HUES48 (cell line): ENCODE results near the gene CDR2L.
"Not testable (repeated sequence)": the region's sequence is repeated elsewhere in the genome, so short reads cannot be mapped to it uniquely, and the experiment has no call there.

Experiments used
- H3K27ac ChIP-seq: one replicate; pipeline ENCODE4 v1.7.0; 2013; ENCODE audit warnings: low read depth, low read length, inconsistent platforms
- H3K27me3 ChIP-seq: 2 replicates; pipeline ENCODE4 v1.6.1; 2013; ENCODE audit warnings: mild to moderate bottlenecking, low read length; ENCODE audit not compliant: control insufficient read depth, insufficient read depth
- H3K36me3 ChIP-seq: 2 replicates; pipeline ENCODE4 v1.6.1; 2013; ENCODE audit warnings: low read length; ENCODE audit not compliant: control insufficient read depth, insufficient read depth
- H3K4me1 ChIP-seq: 2 replicates; pipeline ENCODE4 v1.6.1; 2013; ENCODE audit warnings: mild to moderate bottlenecking, low read length; ENCODE audit not compliant: control insufficient read depth, insufficient read depth
- H3K4me3 ChIP-seq: 2 replicates; pipeline ENCODE4 v1.5.1; 2013; ENCODE audit warnings: mild to moderate bottlenecking, low read depth, low read length
- H3K9ac ChIP-seq: 2 replicates; pipeline ENCODE4 v1.6.1; 2013; ENCODE audit warnings: mild to moderate bottlenecking, low read depth, low read length, moderate library complexity
- H3K9me3 ChIP-seq: 2 replicates; pipeline ENCODE4 v1.6.1; 2013; ENCODE audit warnings: low read length; ENCODE audit not compliant: control insufficient read depth, insufficient read depth

The CDR2L gene

GRCh38 chr17:75012346-75013091, 25.1 kb downstream of the CDR2L start, which contains the start of gene MRPL58:
Gene MRPL58 (plus strand): TSS chr17:75012670. CDS start chr17:75012687, 17 bp downstream.
- H3K27me3 ChIP-seq = no peaks in the 10 kb centered on the region
- no peaks in the 10 kb centered on the region for H3K9me3 ChIP-seq
- H3K27ac ChIP-seq = peak within 1 kb of the TSS; percentile 91
- H3K36me3 ChIP-seq = peaks cover 7% of the 10 kb centered on the region; the same call in 1 of the 2 replicates
- peaks cover 14% of the 10 kb centered on the region for H3K4me1 ChIP-seq
- peak within 1 kb of the TSS; percentile 92 for H3K4me3 ChIP-seq
- H3K9ac ChIP-seq = peak within 1 kb of the TSS; percentile 90

- H3K9me3 ChIP-seq = no peaks in the 10 kb centered on the region
- peaks cover 14% of the 10 kb centered on the region for H3K4me1 ChIP-seq
- H3K27me3 ChIP-seq = no peaks in the 10 kb centered on the region
- H3K4me3 ChIP-seq = peak overlapping the region; percentile 92
- H3K9ac ChIP-seq = peak overlapping the region; percentile 90
- peaks cover 11% of the 10 kb centered on the region; the same call in 1 of the 2 replicates for H3K36me3 ChIP-seq
- H3K27ac ChIP-seq = peak overlapping the region; percentile 91
Observed at GRCh38 chr17:75013092-75013559, 25.7 kb downstream of the CDR2L start.

GRCh38 chr17:75019146-75019545, 31.7 kb downstream of the CDR2L start:
- Histone ChIP-seq H3K4me1 (no peaks in the 10 kb centered on the region), H3K36me3 (peaks cover 46% of the 10 kb centered on the region), H3K27ac (no peak overlapping the region)

DNA sequence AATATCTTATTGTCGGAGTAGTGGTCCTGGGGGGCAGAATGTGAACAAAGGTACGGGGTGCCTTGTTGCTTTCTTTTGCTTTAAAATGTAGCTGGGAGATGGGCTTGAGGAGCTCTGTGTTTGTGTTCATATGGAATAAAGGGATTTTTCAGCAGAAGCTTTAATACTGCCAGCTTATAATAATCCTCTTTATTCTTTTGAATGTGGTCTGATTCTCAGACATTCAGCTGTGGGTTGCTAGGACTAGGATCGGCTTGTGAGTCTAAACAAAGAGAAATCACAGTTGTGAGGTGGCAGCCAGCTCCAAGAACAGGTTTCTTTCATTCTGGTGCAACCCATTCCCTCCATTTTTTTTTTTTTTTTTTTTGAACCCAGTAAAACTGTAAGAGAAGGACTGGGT, 32.3 kb downstream of the CDR2L start:
- Histone ChIP-seq H3K9ac (no peak overlapping the region), H3K27me3 (no peaks in the 10 kb centered on the region), H3K9me3 (no peaks in the 10 kb centered on the region), H3K4me1 (no peaks in the 10 kb centered on the region), H3K36me3 (peaks cover 46% of the 10 kb centered on the region), H3K4me3 (no peak overlapping the region), H3K27ac (no peak overlapping the region)

More at GRCh38 chr17:75019146-75019545, 31.7 kb downstream of the CDR2L start:
- H3K9ac ChIP-seq = no peak overlapping the region
- no peaks in the 10 kb centered on the region for H3K9me3 ChIP-seq
- H3K4me3 ChIP-seq = no peak overlapping the region
- no peaks in the 10 kb centered on the region for H3K27me3 ChIP-seq

DNA sequence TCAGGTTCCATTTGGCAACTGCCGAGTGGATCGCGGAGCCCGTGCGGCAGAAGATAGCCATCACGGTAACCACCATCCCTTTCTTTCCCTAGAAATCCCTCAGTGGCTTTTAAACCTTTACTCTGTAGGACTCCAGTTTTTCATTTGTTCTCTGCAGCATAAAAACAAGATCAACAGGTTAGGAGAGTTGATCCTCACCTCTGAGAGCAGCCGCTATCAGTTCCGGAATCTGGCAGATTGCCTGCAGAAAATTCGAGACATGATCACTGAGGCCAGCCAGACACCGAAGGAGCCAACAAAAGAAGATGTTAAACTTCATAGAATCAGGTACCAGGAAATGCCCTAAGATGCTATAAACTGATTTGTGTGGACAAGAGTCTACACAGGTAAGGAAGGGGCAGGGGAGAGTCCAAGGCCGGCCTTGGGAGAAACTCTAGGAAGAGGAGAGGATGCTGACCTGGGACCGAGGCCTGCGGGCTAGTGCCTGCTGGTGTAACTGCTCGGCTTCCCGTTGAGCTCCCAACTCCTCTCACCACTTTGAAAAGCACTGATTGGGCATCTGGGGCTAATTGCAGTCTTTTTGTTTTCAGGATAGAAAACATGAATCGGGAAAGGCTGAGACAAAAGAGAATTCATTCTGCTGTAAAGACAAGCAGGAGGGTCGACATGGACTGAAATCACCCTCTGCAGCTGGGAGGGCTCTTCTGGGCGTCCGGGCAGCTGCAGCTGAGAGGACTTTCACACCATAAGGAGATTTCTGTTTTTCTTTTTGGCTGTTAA, 33.1 kb downstream of the CDR2L start:
- no peaks in the 10 kb centered on the region for H3K4me1 ChIP-seq
- H3K36me3 ChIP-seq = peaks cover 46% of the 10 kb centered on the region
- H3K27me3 ChIP-seq = no peaks in the 10 kb centered on the region
- H3K9ac ChIP-seq = no peak overlapping the region
- no peaks in the 10 kb centered on the region for H3K9me3 ChIP-seq
- H3K27ac ChIP-seq = no peak overlapping the region
- H3K4me3 ChIP-seq = no peak overlapping the region

- peaks cover 21% of the 10 kb centered on the region for H3K36me3 ChIP-seq
- H3K4me1 ChIP-seq = no peaks in the 10 kb centered on the region
- H3K27me3 ChIP-seq = no peaks in the 10 kb centered on the region
- no peak overlapping the region for H3K4me3 ChIP-seq
- no peak overlapping the region for H3K27ac ChIP-seq
- H3K9me3 ChIP-seq = peaks cover 3% of the 10 kb centered on the region
- no peak overlapping the region for H3K9ac ChIP-seq
Observed at GRCh38 chr17:75024686-75025397, 37.4 kb downstream of the CDR2L start.

DNA sequence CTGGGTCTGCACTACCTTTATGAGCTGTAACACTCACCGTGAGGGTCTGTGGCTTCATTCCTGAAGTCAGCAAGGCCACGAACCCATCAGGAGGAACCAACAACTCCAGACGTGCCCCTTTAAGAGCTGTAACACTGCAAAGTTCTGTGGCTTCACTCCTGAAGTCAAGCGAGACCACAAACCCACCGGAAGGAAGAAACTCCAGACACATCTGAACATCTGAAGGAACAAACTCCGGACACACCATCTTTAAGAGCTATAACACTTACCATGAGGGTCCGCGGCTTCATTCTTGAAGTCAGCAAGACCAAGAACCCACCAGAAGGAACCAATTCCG, 37.9 kb downstream of the CDR2L start:
- H3K9me3 ChIP-seq, H3K9ac ChIP-seq, H3K27me3 ChIP-seq, H3K27ac ChIP-seq, H3K4me3 ChIP-seq, H3K4me1 ChIP-seq: not testable (repeated sequence)
- peaks cover 17% of the 10 kb centered on the region for H3K36me3 ChIP-seq

DNA sequence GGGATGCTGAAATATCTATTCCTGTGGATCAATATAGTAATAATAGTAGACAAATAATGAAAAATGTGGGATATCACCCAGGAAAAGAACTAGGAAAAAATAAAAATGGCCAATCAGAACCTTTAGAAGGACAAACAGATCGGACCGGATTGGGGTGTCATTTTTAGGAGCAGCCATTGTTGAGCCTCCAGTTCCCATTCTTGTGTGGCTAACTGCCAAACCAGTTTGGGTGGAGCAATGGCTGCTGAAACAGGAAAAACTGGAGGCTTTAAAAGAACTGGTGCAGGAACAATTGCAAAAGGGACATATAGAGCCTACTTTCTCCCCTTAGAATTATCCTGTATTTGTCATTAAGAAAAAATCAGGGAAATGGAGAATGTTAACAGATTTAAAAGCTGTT, 39.2 kb downstream of the CDR2L start:
- H3K36me3 ChIP-seq, H3K4me3 ChIP-seq, H3K9ac ChIP-seq, H3K27me3 ChIP-seq, H3K27ac ChIP-seq, H3K4me1 ChIP-seq: not testable (repeated sequence)
- peaks cover 11% of the 10 kb centered on the region for H3K9me3 ChIP-seq

GRCh38 chr17:75030161-75030560, 42.7 kb downstream of the CDR2L start:
- H3K9ac ChIP-seq = no peak overlapping the region
- no peaks in the 10 kb centered on the region for H3K36me3 ChIP-seq
- no peaks in the 10 kb centered on the region for H3K4me1 ChIP-seq
- H3K9me3 ChIP-seq = peaks cover 11% of the 10 kb centered on the region
- H3K27ac ChIP-seq = no peak overlapping the region
- no peaks in the 10 kb centered on the region for H3K27me3 ChIP-seq
- no peak overlapping the region for H3K4me3 ChIP-seq

DNA sequence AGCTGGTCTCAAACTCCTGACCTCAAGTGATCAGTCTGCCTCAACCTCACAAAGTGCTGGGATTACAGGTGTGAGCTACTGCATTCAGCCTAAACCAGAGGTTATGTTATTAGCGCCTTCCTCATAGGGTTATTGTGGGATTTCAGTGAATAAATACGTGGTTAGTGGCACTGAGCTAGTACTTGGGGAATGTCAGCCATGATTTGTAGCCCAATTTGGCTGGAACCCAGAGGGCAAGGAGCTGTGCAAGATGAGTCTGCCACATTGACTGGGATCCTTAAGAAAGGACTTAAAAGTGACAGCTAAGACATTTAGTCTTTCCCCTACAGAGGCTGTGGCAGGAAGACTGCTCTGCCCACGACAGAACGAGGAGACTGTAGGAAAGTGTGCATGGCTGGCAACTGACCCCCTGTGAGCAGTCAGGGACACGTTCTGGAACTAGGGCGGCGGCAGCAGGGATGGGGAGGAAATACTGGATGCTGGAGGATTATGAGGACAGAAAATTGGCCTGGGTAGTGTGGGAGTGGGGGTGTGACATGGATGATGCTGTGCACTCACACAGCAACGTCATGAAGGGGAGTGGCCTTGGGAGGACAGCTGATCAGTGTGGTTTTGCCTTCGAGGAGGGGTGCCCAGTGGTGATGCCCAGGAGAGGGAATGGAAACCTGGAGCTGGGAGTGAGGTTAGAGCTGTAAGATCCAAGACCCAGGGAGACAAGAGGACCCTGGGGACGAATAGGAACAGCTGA, 44.7 kb downstream of the CDR2L start:
- Histone ChIP-seq H3K4me1 (no peaks in the 10 kb centered on the region), H3K27me3 (no peaks in the 10 kb centered on the region), H3K9me3 (peaks cover 11% of the 10 kb centered on the region), H3K9ac (no peak overlapping the region), H3K4me3 (no peak overlapping the region), H3K27ac (no peak overlapping the region), H3K36me3 (no peaks in the 10 kb centered on the region)
